HCT116 (cell line): ENCODE results near the gene TLR2. TPM values are rescaled to one million over a fixed set of nuclear protein-coding genes. Genes with fewer than 3 reads are reported as not detected.

Source experiments
- ATAC-seq: fragments of 200-7000 bp; cut with Tn5 transposase; 2 replicates; pipeline ENCODE4 v1.9.1; 2020; ENCODE audit warnings: mild to moderate bottlenecking, moderate library complexity
- BruUV-seq: library from RNA; stranded (reverse); fragments of 400-500 nt; replicated peaks from 2 replicates; lab custom pipeline; 2021; lab: Mats Ljungman, UMichigan
- CTCF ChIA-PET: fragments of 300-600 bp; sonication (Branson Sonifier 250); formaldehyde crosslinking; loops from one replicate; lab custom pipeline; 2021; ENCODE audit warnings: antibody characterized with exemption; lab: Charles Lee
- POLR2A ChIA-PET: fragments of 300-600, 350-600 bp; sonication (Branson Sonifier 250); formaldehyde crosslinking; loops from one replicate; lab custom pipeline; 2021; ENCODE audit warnings: antibody characterized with exemption; lab: Charles Lee
- RAD21 ChIA-PET, 2 experiments: fragments of 300-600 bp; sonication (Branson Sonifier 250); formaldehyde crosslinking; loops; one replicate each; lab custom pipeline; 2023; ENCODE audit warnings: low total read pairs in 2 of 2; ENCODE audit not compliant: uncharacterized antibody in 2 of 2, unreplicated experiment in 2 of 2, low non-redundant PET in 1 of 2; lab: Charles Lee
- DNase-seq: peaks from one replicate; pipeline ENCODE4 v3.0.0-alpha.2; 2010; ENCODE audit warnings: low read depth, low spot score
- H2AFZ ChIP-seq: fragments of 200-600 bp; shearing (Covaris generic), sonication (generic); 2 replicates; pipeline ENCODE4 v1.6.1; 2017; ENCODE audit warnings: low read depth, mixed run types, mixed read lengths, antibody characterized with exemption, low read length; ENCODE audit not compliant: poor library complexity, severe bottlenecking
- H3K27ac ChIP-seq: 2 replicates; pipeline ENCODE4 v1.5.1; 2012; ENCODE audit warnings: low read depth, low read length
- H3K27me3 ChIP-seq: fragments of 200-600 bp; sonication (generic); 2 replicates; pipeline ENCODE4 v1.6.1; 2016; ENCODE audit warnings: mixed run types, low read length, mixed read lengths; ENCODE audit not compliant: insufficient read depth
- H3K36me3 ChIP-seq, 2 experiments: fragments of 200-500 bp in 1 of 2; fragments of 200-600 bp in 1 of 2; sonication (Bioruptor generic) in 1 of 2; sonication (generic) in 1 of 2; 2 replicates each; pipeline versions ENCODE4 v1.5.1 to v1.6.1; 2014 to 2016; ENCODE audit warnings: low read length in 2 of 2, inconsistent platforms in 1 of 2, mixed read lengths in 1 of 2, mixed run types in 1 of 2; ENCODE audit not compliant: insufficient read depth in 2 of 2, control insufficient read depth in 1 of 2
- H3K4me1 ChIP-seq, 2 experiments: fragments of 200-600 bp in 1 of 2; sonication (generic) in 1 of 2; 2 replicates each; pipeline versions ENCODE4 v1.5.1 to v1.6.1; 2012 to 2017; ENCODE audit warnings: low read length in 2 of 2, inconsistent platforms in 1 of 2, mild to moderate bottlenecking in 1 of 2, mixed read lengths in 1 of 2, mixed run types in 1 of 2, moderate library complexity in 1 of 2; ENCODE audit not compliant: insufficient read depth in 2 of 2, control insufficient read depth in 1 of 2
- H3K4me2 ChIP-seq: fragments of 200-600 bp; sonication (generic); 2 replicates; pipeline ENCODE4 v1.6.1; 2017; ENCODE audit warnings: mixed run types, low read length, mixed read lengths
- H3K4me3 ChIP-seq, 2 experiments: fragments of 200-600 bp in 1 of 2; sonication (generic) in 1 of 2; replicated peaks in 1 of 2; 2 replicates each; pipeline ENCODE4 v1.5.1; 2011 to 2016; ENCODE audit warnings: low read length in 2 of 2, control low read depth in 1 of 2, low read depth in 1 of 2, mild to moderate bottlenecking in 1 of 2, mixed read lengths in 1 of 2, mixed run types in 1 of 2
- H3K79me2 ChIP-seq: fragments of 200-600 bp; sonication (generic); 2 replicates; pipeline ENCODE4 v1.6.1; 2017; ENCODE audit warnings: mild to moderate bottlenecking, mixed run types, low read length, moderate library complexity, mixed read lengths; ENCODE audit not compliant: insufficient read depth
- H3K9ac ChIP-seq: fragments of 200-600 bp; sonication (generic); 2 replicates; pipeline ENCODE4 v1.6.1; 2016; ENCODE audit warnings: low read length, mixed read lengths
- H3K9me2 ChIP-seq: fragments of 200-600 bp; sonication (generic), shearing (Covaris generic); 2 replicates; pipeline ENCODE4 v1.6.1; 2017; ENCODE audit warnings: mixed run types, mild to moderate bottlenecking, moderate library complexity; ENCODE audit not compliant: insufficient read depth
- H3K9me3 ChIP-seq, 2 experiments: fragments of 200-500 bp in 1 of 2; fragments of 200-600 bp in 1 of 2; sonication (Bioruptor generic) in 1 of 2; sonication (generic) in 1 of 2; 2 replicates each; pipeline ENCODE4 v1.6.1; 2014 to 2017; ENCODE audit warnings: low read length in 2 of 2, mixed read lengths in 2 of 2, inconsistent platforms in 1 of 2, low read depth in 1 of 2, mild to moderate bottlenecking in 1 of 2, mixed run types in 1 of 2, moderate library complexity in 1 of 2; ENCODE audit not compliant: control insufficient read depth in 1 of 2, insufficient read depth in 1 of 2
- H4K20me1 ChIP-seq: fragments of 200-600 bp; sonication (generic), shearing (Covaris generic); 2 replicates; pipeline ENCODE4 v1.6.1; 2017; ENCODE audit warnings: mixed run types, mild to moderate bottlenecking, moderate library complexity; ENCODE audit not compliant: insufficient read depth
- ATF3 ChIP-seq: IDR thresholded peaks from 2 replicates; pipeline ENCODE4 v1.6.1; 2012
- CBX3 ChIP-seq: IDR thresholded peaks from 2 replicates; pipeline ENCODE4 v1.6.1; 2012; ENCODE audit warnings: low read depth
- CEBPB ChIP-seq: IDR thresholded peaks from 2 replicates; pipeline ENCODE4 v1.6.1; 2012; ENCODE audit warnings: low read depth
- FOSL1 ChIP-seq: IDR thresholded peaks from 2 replicates; pipeline ENCODE4 v1.6.1; 2012; ENCODE audit warnings: low read depth
- JUND ChIP-seq: IDR thresholded peaks from 2 replicates; pipeline ENCODE4 v1.6.1; 2012
- SP1 ChIP-seq: IDR thresholded peaks from 2 replicates; pipeline ENCODE4 v1.6.1; 2012; ENCODE audit warnings: low read depth
- YY1 ChIP-seq: IDR thresholded peaks from 2 replicates; pipeline ENCODE4 v1.6.1; 2011; ENCODE audit warnings: low read length, low read depth, moderate library complexity, mild to moderate bottlenecking; ENCODE audit not compliant: insufficient replicate concordance; ENCODE audit errors: extremely low read depth
- ZBTB33 ChIP-seq: IDR thresholded peaks from 2 replicates; pipeline ENCODE4 v1.6.1; 2011; ENCODE audit warnings: mild to moderate bottlenecking, low read length, moderate library complexity; ENCODE audit not compliant: insufficient replicate concordance; ENCODE audit errors: extremely low read depth
- ZFX ChIP-seq: fragments of 450-650 bp; IDR thresholded peaks from 2 replicates; pipeline ENCODE4 v1.6.1; 2017
- ZNF274 ChIP-seq: fragments of 200-500 bp; sonication (Bioruptor generic); IDR thresholded peaks from 2 replicates; pipeline ENCODE4 v1.6.1; 2014; ENCODE audit warnings: mild to moderate bottlenecking, low read depth, low read length, inconsistent platforms
- intact Hi-C: fragments of 100-400 bp; cut with micrococcal nuclease; formaldehyde crosslinking; loops from 2 replicates; pipeline ENCODE4 v1.10.0; 2022
- total RNA-seq: library from RNA; stranded (reverse); gene quantifications from one replicate; pipeline ENCODE4 v1.2.1, GENCODE V29; 2021; ENCODE audit not compliant: unreplicated experiment

The TLR2 gene
- total RNA-seq, 1 experiment from 2014 or later: 0.12 TPM

GRCh38 chr4:153731239-153731638 is 47.2 kb downstream of the TLR2 start:
- Histone ChIP-seq H3K9ac (no peak overlapping the region), H3K4me2 (no peak overlapping the region), H3K36me3 (no peaks in the 10 kb centered on the region), H3K27me3 (no peaks in the 10 kb centered on the region), H3K79me2 (no peaks in the 10 kb centered on the region), H4K20me1 (no peaks in the 10 kb centered on the region), H3K9me3 (no peaks in the 10 kb centered on the region), H3K4me3 (no peak overlapping the region), H3K4me1 (peaks cover 4 to 7% of the 10 kb centered on the region in 2 experiments; a peak in 2 of 4 replicates), H2AFZ (peak overlapping the region; percentile 74), H3K9me2 (no peaks in the 10 kb centered on the region), H3K27ac (no peak overlapping the region)
- intact Hi-C loops: no loop called here
- ChIA-PET CTCF (interaction anchor here (3.4 kb wide), 1 partner anchor 19 kb away, joined by 12 read pairs; no protein-coding TSS in a partner anchor), POLR2A (no interaction called here), RAD21 (no interaction called here)
- TF ChIP-seq JUND (no peak), FOSL1 (no peak), YY1 (no peak), CBX3 (no peak), ZNF274 (no peak), ATF3 (no peak), SP1 (no peak), ZBTB33 (no peak), ZFX (no peak), CEBPB (no peak)
- BruUV-seq: no TSS peak
- DNase-seq: no peak
- peak; percentile 49; the same call in 1 of the 2 replicates for ATAC-seq
